Liver (tissue), 9 donors: ENCODE measurements around the gene ARHGEF7. TPM values are rescaled to one million over a fixed set of nuclear protein-coding genes. Genes with fewer than 3 reads are reported as not detected.
A peak's percentile ranks its signal among the peaks of the same experiment; 100 is the strongest.

ENCODE experiments used
- DNase-seq: peaks from one replicate; pipeline ENCODE4 v3.0.0-alpha.2; 2017; ENCODE audit warnings: low spot score
- H3K27ac ChIP-seq, 2 donors: one replicate each; pipeline ENCODE4 v1.7.0; 2013; ENCODE audit warnings: inconsistent platforms in 2 of 2, low read length in 2 of 2, control low read depth in 1 of 2, low read depth in 1 of 2, mild to moderate bottlenecking in 1 of 2
- H3K27me3 ChIP-seq, 4 donors: one replicate each; pipeline versions ENCODE4 v1.6.1 to v1.7.0; 2013; ENCODE audit warnings: low read length in 3 of 4, inconsistent platforms in 1 of 4, mild to moderate bottlenecking in 1 of 4, moderate library complexity in 1 of 4; ENCODE audit not compliant: control insufficient read depth in 4 of 4, insufficient read depth in 4 of 4
- H3K36me3 ChIP-seq, 4 donors: one replicate each; pipeline versions ENCODE4 v1.6.1 to v1.7.0; 2013; ENCODE audit warnings: low read length in 3 of 4, mild to moderate bottlenecking in 3 of 4, low read depth in 1 of 4, moderate library complexity in 1 of 4; ENCODE audit not compliant: control insufficient read depth in 4 of 4, insufficient read depth in 3 of 4
- H3K4me1 ChIP-seq, 4 donors: one replicate each; pipeline versions ENCODE4 v1.6.1 to v1.7.0; 2013; ENCODE audit warnings: low read length in 3 of 4, mild to moderate bottlenecking in 3 of 4, moderate library complexity in 1 of 4; ENCODE audit not compliant: control insufficient read depth in 4 of 4, insufficient read depth in 4 of 4
- H3K4me3 ChIP-seq, 3 donors: one replicate each; pipeline versions ENCODE4 v1.6.1 to v1.7.0; 2013; ENCODE audit warnings: low read length in 3 of 3, control low read depth in 1 of 3, low read depth in 1 of 3, mild to moderate bottlenecking in 1 of 3
- H3K9ac ChIP-seq, 2 donors: one replicate each; pipeline ENCODE4 v1.7.0; 2013; ENCODE audit warnings: low read length in 2 of 2, mild to moderate bottlenecking in 2 of 2, moderate library complexity in 2 of 2, control low read depth in 1 of 2, low read depth in 1 of 2
- H3K9me3 ChIP-seq, 4 donors: one replicate each; pipeline versions ENCODE4 v1.6.1 to v1.7.0; 2013; ENCODE audit warnings: low read length in 3 of 4; ENCODE audit not compliant: control insufficient read depth in 4 of 4
- CTCF ChIP-seq: fragments of 150-350 bp; IDR thresholded peaks from 2 replicates; pipeline ENCODE4 v1.5.1; 2017; ENCODE audit warnings: improper control_type of control experiment, low read depth, low read length; ENCODE audit not compliant: missing input control
- EGR1 ChIP-seq, 2 donors: IDR thresholded peaks; 2 replicates each; pipeline ENCODE4 v1.6.1; 2016 to 2018; ENCODE audit warnings: antibody characterized with exemption in 2 of 2, low read depth in 2 of 2
- FOXA1 ChIP-seq: IDR thresholded peaks from 2 replicates; pipeline ENCODE4 v1.6.1; 2016; ENCODE audit warnings: antibody characterized with exemption
- GABPA ChIP-seq, 2 donors: IDR thresholded peaks in 1 of 2; conservative IDR thresholded peaks in 1 of 2; 2 replicates each; pipeline ENCODE4 v1.6.1; 2016; ENCODE audit warnings: antibody characterized with exemption in 2 of 2, mild to moderate bottlenecking in 1 of 2, moderate library complexity in 1 of 2
- HNF4A ChIP-seq, 2 donors: conservative IDR thresholded peaks; 2 replicates each; pipeline ENCODE4 v1.6.1; 2016; ENCODE audit warnings: antibody characterized with exemption in 2 of 2, mild to moderate bottlenecking in 2 of 2
- HNF4G ChIP-seq: IDR thresholded peaks from 2 replicates; pipeline ENCODE4 v1.6.1; 2016; ENCODE audit warnings: antibody characterized with exemption
- JUND ChIP-seq, 2 donors: IDR thresholded peaks; 2 replicates each; pipeline ENCODE4 v1.6.1; 2016; ENCODE audit warnings: antibody characterized with exemption in 2 of 2
- NR2F2 ChIP-seq: IDR thresholded peaks from 2 replicates; pipeline ENCODE4 v1.6.1; 2016; ENCODE audit warnings: antibody characterized with exemption
- RAD21 ChIP-seq, 2 donors: IDR thresholded peaks; 2 replicates each; pipeline ENCODE4 v1.6.1; 2016; ENCODE audit warnings: antibody characterized with exemption in 2 of 2, mild to moderate bottlenecking in 2 of 2
- RXRA ChIP-seq, 2 donors: IDR thresholded peaks; 2 replicates each; pipeline ENCODE4 v1.6.1; 2017 to 2018; ENCODE audit warnings: antibody characterized with exemption in 2 of 2, mild to moderate bottlenecking in 1 of 2
- SP1 ChIP-seq: IDR thresholded peaks from 2 replicates; pipeline ENCODE4 v1.6.1; 2018; ENCODE audit warnings: antibody characterized with exemption, mild to moderate bottlenecking
- TAF1 ChIP-seq: conservative IDR thresholded peaks from 2 replicates; pipeline ENCODE4 v1.6.1; 2016; ENCODE audit warnings: antibody characterized with exemption, mild to moderate bottlenecking
- YY1 ChIP-seq: IDR thresholded peaks from 2 replicates; pipeline ENCODE4 v1.6.1; 2016; ENCODE audit warnings: antibody characterized with exemption, mild to moderate bottlenecking
- ZBTB33 ChIP-seq: IDR thresholded peaks from 2 replicates; pipeline ENCODE4 v1.6.1; 2016; ENCODE audit warnings: antibody characterized with exemption
- WGBS: extraction: QIAGEN DNeasy Blood & Tissue Kit; methylation state at CpG from one replicate; pipeline ENCODE4 v1.1.7; 2013; 5-methylcytosine and 5-hydroxymethylcytosine counted together
- polyA plus RNA-seq, 2 donors: library from polyadenylated mRNA; stranded (reverse) in 1 of 2; unstranded in 1 of 2; fragments of 200-250 nt in 1 of 2; fragments of >200 nt in 1 of 2; fragmentation: Nextera tagmentation in 1 of 2; extraction: Ambion mirVana in 1 of 2; gene quantifications; one replicate each; pipeline versions ENCODE4 v1.2.1 to v1.2.3, GENCODE V29; 2013 to 2015
- total RNA-seq, 2 donors: library from RNA; depleted of rRNA; stranded (reverse); fragments of >200 nt; gene quantifications; one replicate each; pipeline ENCODE4 v1.2.3, GENCODE V29; 2014
- TF ChIP-seq, protein P1 (sequence below): IDR thresholded peaks from 2 replicates; pipeline ENCODE4 v1.6.1; 2016; ENCODE audit warnings: antibody characterized with exemption, mild to moderate bottlenecking
- TF ChIP-seq, protein P2 (sequence below): IDR thresholded peaks from 2 replicates; pipeline ENCODE4 v1.6.1; 2016; ENCODE audit warnings: antibody characterized with exemption
- TF ChIP-seq, protein P3 (sequence below): IDR thresholded peaks from 2 replicates; pipeline ENCODE4 v1.6.1; 2016; ENCODE audit warnings: antibody characterized with exemption
- donor health status: healthy.
- donor health status: healthy.
- donor health status: healthy.
- donor health status: healthy.
- donor health status: healthy.

ARHGEF7 gene
- total and polyA plus RNA-seq, 4 donors = 10.3 to 37.5 (median 20.1) TPM

- Histone ChIP-seq H3K4me3 (no peak overlapping the region), H3K9ac (no peak overlapping the region), H3K9me3 (no peaks in the 10 kb centered on the region), H3K27me3 (no peaks in the 10 kb centered on the region), H3K4me1 (peaks cover 5 to 44% (median 34%) of the 10 kb centered on the region in 4 donors), H3K36me3 (no peaks in the 10 kb centered on the region), H3K27ac (no peak overlapping the region)
- WGBS = 88% methylated on average over 9 of the region's 9 CpGs
- TF ChIP-seq RXRA (IDR thresholded peaks at IDR 0.05) (peak in 1 of 2 donors; percentile 31), HNF4A (conservative IDR thresholded peaks at IDR 0.05) (peak in 1 of 2 donors; percentile 58), RAD21 (IDR thresholded peaks at IDR 0.05) (peak in 1 of 2 donors; percentile 10), SP1 (peak; percentile 27), TAF1 (no peak)
- DNase-seq = no peak
Observed at GRCh38 chr13:111118898-111119607, 3.9 kb downstream of the ARHGEF7 start.

DNA sequence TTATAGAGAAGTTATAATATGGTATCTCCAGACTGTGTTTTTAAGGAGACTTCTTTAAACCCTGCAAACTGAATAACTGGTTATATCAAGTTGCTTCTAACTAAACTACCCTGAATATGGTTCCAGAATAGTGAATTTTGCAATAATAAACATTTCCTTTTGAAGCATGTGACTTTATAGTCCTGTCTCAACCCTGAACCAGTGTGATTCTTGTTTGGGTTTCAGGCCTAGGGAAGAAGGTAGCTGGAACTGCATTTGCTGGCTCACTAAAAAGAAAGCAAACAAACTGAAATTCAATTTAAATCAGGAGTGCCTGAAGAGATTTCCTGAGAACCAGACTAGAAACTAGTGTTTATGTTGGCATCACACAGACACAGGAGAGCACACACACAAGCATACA is 4.9 kb downstream of the ARHGEF7 start:
- Histone ChIP-seq H3K4me1 (peaks cover 2 to 41% (median 32%) of the 10 kb centered on the region in 4 donors), H3K36me3 (no peaks in the 10 kb centered on the region), H3K27ac (no peak overlapping the region), H3K9me3 (no peaks in the 10 kb centered on the region), H3K4me3 (no peak overlapping the region), H3K9ac (no peak overlapping the region), H3K27me3 (no peaks in the 10 kb centered on the region)
- no peak for DNase-seq
- TF ChIP-seq CTCF = no peak
- TF ChIP-seq, protein P1, sequence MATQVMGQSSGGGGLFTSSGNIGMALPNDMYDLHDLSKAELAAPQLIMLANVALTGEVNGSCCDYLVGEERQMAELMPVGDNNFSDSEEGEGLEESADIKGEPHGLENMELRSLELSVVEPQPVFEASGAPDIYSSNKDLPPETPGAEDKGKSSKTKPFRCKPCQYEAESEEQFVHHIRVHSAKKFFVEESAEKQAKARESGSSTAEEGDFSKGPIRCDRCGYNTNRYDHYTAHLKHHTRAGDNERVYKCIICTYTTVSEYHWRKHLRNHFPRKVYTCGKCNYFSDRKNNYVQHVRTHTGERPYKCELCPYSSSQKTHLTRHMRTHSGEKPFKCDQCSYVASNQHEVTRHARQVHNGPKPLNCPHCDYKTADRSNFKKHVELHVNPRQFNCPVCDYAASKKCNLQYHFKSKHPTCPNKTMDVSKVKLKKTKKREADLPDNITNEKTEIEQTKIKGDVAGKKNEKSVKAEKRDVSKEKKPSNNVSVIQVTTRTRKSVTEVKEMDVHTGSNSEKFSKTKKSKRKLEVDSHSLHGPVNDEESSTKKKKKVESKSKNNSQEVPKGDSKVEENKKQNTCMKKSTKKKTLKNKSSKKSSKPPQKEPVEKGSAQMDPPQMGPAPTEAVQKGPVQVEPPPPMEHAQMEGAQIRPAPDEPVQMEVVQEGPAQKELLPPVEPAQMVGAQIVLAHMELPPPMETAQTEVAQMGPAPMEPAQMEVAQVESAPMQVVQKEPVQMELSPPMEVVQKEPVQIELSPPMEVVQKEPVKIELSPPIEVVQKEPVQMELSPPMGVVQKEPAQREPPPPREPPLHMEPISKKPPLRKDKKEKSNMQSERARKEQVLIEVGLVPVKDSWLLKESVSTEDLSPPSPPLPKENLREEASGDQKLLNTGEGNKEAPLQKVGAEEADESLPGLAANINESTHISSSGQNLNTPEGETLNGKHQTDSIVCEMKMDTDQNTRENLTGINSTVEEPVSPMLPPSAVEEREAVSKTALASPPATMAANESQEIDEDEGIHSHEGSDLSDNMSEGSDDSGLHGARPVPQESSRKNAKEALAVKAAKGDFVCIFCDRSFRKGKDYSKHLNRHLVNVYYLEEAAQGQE = no peak
- TF ChIP-seq RXRA (IDR thresholded peaks at IDR 0.05) = no peak
- TF ChIP-seq EGR1 (IDR thresholded peaks at IDR 0.05; ENCODE audit: low read depth in 2 of 2) = no peak
- TF ChIP-seq, protein P2, sequence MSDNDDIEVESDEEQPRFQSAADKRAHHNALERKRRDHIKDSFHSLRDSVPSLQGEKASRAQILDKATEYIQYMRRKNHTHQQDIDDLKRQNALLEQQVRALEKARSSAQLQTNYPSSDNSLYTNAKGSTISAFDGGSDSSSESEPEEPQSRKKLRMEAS = no peak
- TF ChIP-seq NR2F2 = no peak
- TF ChIP-seq GABPA (IDR thresholded peaks at IDR 0.05 in 1 of 2, conservative IDR thresholded peaks at IDR 0.05 in 1 of 2) = no peak
- no peak for TF ChIP-seq ZBTB33
- no peak for TF ChIP-seq FOXA1
- no peak for TF ChIP-seq JUND (IDR thresholded peaks at IDR 0.05)
- no peak for TF ChIP-seq HNF4A (conservative IDR thresholded peaks at IDR 0.05)
- no peak for TF ChIP-seq SP1
- no peak for TF ChIP-seq TAF1
- TF ChIP-seq YY1 = no peak
- TF ChIP-seq RAD21 (IDR thresholded peaks at IDR 0.05) = no peak
- TF ChIP-seq HNF4G = no peak
- TF ChIP-seq, protein P3, sequence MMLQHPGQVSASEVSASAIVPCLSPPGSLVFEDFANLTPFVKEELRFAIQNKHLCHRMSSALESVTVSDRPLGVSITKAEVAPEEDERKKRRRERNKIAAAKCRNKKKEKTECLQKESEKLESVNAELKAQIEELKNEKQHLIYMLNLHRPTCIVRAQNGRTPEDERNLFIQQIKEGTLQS = no peak
